Left renal cortex interstitium (tissue), 4 donors: Measurements from ENCODE around the gene CERS1. TPM values are rescaled to one million over a fixed set of nuclear protein-coding genes. Genes with fewer than 3 reads are reported as not detected.

Experiments used
- DNase-seq, 4 donors: peaks; one replicate each; pipeline ENCODE4 v3.0.0-alpha.2; 2013; ENCODE audit warnings: low read depth in 4 of 4, low spot score in 2 of 4, missing footprints in 1 of 4
- polyA plus RNA-seq, 4 donors: library from polyadenylated mRNA; unstranded; fragments of 120-200 nt; gene quantifications; one replicate each; pipeline ENCODE4 v1.2.1, GENCODE V29; 2013; ENCODE audit not compliant: insufficient read length in 4 of 4

CERS1 gene
- polyA plus RNA-seq, 4 donors = 4.8 to 8.1 (median 6.7) TPM

DNA sequence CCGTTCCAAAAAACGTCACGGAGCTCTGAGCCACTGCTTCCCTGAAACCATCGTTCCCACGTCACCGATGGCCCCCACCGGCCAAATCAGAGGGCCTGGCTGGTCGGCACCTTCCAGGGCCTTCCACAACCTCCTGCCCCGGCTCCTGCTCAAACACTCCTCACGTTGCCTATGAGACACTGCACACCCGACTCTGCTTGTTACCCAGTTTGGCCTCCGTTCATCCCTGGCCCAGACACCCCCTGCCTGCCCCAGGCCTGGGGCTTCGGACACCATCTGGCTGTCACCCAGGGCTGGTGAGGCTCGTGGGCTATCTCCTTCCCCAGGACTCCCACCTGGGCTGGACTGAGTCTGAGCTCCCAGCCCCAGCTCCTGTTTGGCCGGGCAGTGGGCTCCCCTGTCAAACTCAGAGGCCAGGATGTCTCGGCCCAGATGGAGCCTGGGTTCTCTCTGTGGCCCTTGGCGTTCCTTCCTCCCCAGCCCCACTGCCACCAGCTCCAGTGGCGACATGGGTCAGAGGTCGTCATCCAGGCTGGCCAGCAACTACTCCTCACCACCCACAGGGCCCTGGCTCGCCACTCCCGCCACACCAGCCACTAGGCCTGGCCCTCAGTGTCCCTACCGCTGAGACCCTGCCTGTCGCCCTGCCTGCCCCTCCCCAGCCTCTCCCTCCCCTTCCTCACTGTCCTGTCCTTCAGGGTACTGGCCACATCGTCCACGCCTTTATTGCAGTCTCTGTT is 17.7 kb downstream of the CERS1 start:
- no peak for DNase-seq

DNA sequence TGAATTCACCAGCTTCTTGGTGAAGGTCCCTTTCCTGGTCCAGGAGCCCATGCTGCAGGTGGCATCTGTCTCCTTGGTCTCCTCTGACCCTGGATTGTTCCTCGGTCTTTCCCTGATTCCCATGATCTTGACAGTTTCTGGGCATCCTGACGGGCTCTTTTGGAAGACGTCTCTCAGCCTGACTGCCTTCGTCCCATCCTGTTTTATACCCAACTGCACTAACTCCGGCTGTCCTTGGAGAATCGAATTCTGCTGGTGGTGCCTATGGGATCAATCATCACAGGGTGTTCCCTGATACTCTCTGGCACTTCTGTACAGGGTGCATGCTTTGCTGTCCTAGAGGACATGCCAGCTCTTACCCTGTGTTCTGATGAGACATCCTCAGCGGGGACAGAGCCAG is 19.1 kb downstream of the CERS1 start:
- DNase-seq = no peak

DNA sequence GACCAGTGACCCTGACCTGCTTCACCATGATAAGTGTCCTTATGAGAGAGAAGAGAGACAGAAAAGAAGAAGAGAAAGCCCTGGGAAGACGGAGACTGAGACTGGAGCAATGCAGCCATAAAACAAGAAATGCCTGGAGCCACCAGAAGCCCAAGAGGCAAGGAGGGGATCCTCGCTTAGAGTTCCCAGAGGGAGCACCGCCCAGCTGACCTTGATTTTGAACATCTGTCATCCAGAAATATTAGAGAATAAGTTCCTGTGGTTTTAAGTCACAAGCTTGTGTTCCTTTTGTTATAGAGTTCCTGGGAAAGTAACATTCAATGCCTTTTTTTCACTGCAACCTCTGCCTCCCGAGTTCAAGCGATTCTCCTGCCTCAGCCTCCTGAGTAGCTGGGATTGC is 20.2 kb downstream of the CERS1 start:
- no peak for DNase-seq

DNA sequence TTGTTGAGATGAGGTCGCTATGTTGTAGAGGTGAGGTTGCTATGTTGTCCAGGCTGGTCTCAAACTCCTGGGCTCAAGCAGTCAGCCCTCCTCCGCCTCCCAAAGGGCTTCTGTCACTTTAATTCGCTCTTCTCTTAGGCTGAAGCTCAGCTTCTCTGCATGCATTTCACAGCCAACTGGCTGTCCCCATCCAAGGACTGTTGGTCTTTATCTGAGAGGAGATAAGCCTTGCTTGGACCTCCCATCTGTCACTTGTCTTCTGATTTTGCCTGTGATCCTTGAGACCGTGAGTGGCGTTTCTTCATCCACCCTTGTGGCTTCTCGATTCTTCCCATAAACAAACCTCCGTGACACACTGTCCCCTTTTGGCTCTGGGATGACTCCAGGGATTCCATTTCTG is 24.4 kb downstream of the CERS1 start:
- no peak for DNase-seq

DNA sequence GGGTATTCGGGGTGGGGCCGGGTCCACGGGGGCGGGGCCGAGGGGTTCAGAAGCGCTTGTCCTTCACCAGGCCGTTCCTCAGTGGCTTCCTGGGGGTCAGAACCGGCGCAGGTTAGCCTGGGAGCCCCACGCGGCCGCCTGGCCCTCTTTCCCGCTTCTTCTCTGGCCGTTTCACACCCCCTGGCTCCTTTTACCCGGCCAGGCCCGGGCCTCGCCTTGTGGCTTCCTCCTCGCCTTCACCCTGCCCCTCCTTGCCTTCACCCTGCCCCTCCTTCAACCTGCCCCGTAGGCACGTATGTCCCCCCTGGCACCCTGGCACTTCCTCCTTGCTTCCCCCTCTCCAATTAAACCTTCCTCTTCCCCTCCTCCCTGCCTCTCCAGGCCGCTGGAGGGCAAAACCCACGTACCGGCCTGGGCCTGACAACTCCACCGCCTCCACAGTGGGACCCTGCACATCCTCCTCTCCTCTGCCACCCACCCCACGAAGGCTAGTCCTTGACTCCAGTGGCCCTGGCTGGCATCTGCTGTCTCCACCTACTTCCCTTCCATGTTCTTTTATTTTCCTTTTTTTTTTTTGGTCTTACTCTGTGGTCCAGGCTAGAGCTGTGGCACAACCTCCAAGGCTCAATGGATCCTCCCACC is 25.3 kb downstream of the CERS1 start:
- DNase-seq = no peak

DNA sequence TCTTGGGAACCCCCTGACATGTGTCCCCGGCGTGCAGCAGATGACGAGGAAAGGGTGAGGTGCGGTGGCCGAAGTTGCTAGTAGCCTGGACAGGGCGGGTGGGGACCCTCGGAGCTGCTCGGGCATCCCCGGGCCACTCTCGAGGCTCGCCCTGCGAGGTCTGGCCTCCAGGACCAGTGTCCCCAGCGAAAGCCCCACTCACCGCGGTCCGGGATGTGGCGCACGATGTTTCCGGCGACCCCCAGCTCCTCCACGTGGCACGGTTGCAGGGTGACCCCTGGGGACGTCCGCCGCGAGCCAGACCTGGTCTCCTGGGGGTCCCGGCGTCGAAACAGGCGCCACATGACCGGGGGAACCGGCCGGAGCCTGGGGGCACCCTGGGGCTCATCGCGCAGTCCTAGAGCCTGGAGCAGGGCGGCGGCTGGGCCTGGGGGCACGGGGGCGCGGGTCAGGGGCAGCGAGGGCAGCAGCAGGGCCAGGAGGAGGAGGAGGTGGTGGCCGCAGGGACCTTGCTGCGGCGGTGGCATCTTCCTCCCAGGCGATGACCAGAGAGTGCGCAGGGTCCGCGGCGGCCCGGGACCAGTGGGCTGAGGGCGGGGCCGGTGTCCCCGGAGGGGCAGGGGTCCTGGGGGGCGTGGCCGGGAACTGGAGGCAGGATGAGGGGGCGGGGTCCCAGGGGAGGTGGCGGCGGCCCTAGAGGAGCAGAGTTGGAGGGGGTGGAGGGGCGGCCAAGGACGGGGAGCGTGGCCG is 26.0 kb downstream of the CERS1 start:
- no peak for DNase-seq

DNA sequence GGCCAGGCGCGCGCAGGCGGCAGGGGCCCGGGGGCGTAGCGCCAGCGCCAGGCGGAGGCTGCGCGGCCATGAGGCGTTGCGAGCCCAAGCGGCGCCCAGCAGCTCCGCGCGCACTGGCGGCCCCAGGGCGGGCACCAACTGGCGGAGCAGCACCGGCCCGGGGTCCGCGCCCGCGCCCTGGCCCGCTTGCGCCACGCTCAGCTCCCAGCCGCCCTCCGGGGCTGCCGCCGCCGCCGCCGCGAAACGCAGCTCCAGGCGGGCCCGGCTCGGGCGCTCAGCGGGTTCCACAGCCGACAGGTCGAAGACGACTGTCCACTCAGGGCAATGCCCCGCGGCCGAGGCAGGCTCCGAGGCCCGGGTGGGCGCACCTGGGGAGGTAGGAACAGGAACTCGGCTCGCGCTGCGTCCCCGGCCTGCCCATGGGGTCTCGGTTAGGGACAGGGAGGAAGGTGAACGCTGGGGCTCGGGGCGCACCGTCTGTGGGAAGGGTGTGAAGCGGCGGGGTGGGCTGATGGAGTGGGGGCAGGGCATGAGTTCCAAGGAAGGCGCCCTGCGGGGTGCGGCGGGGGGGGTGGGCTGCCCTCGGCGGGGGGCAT is 26.8 kb downstream of the CERS1 start:
- no peak for DNase-seq

DNA sequence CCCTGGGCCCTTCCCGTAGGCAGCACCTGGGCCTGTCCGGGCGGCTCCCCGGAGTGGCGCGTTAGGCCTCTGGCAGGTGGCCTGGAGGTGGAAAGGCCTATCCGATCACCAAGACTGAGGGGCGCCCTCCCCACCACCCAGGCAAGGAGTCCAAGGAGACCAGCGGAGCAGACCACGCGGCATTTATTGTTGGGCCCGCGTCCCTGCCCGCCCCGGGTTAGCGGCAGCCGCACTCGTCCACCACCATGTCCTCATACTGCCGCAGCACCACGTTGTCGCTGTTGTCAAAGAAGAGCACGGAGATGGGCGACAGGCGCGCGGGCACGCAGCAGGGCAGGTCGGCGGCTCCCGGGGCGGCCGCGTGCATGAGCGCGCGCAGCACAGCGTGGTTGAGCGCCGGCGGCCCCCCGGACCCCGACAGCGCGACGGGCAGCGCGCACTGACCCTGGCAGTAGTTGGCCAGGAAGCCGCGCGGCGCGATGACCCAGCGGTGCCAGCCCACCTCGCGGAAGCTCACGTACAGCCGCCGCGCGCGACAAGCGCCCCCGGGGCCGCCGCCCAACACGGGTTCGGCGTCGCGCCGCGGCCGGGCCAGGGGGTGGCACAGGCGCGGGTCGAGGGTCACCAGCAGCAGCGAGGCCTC is 27.5 kb downstream of the CERS1 start:
- DNase-seq = no peak

DNA sequence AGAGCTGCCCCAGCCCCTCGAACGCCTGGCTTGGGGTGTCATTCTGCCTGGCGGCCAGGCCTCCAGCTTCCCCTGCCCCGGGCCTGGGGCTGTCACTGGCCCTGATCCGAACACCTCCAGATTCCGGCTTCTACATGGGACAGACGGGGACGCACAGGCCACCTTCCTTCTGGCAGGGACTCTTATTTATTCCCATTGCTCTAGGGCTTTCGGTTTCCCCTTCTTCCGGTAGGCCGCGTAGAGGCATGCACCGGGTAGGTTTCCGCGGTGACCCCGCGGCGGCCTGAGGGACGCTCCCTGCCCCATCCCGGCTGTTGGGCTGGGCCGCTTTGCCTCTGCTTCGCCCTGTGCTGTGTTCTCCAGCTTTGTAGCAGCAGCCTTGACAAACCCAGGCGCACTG is 28.2 kb downstream of the CERS1 start:
- DNase-seq = no peak

DNA sequence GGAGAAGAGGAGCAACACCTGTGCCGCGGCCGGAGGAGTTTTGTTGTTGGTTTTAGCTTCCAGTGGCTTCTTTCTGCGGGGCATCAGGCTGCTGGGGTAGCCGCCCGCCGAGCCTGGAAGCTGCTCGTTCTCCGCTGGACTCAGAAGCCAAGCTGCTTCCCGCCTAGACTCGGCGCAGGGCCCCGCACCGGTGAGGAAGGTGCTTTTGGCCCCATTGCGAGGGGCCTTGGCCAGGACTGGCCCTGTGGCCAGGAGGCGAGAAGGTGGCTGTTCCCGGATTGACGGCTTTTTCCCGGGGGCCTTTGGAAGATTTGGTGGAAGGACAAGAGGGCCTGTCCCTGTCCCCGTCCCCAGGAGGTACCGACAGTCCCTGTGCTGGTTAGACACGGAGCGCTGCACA is 28.8 kb downstream of the CERS1 start:
- no peak for DNase-seq

DNA sequence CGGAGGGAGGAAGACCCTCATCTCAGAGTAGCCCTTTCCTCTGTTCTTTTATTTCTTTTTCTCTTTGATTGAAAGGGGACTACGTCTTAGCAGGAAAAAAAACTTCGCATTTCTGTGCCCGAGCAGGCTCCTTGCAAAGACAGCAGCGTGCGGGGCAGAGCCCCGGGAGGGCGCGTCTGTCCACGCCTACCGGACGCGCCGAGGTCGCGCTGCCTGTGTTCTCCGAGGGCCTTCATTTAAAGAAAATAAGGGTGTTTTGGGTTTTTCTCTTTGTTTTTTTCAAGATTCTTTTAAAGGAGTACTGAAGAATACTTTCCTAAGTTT is 29.2 kb downstream of the CERS1 start:
- DNase-seq = no peak

DNA sequence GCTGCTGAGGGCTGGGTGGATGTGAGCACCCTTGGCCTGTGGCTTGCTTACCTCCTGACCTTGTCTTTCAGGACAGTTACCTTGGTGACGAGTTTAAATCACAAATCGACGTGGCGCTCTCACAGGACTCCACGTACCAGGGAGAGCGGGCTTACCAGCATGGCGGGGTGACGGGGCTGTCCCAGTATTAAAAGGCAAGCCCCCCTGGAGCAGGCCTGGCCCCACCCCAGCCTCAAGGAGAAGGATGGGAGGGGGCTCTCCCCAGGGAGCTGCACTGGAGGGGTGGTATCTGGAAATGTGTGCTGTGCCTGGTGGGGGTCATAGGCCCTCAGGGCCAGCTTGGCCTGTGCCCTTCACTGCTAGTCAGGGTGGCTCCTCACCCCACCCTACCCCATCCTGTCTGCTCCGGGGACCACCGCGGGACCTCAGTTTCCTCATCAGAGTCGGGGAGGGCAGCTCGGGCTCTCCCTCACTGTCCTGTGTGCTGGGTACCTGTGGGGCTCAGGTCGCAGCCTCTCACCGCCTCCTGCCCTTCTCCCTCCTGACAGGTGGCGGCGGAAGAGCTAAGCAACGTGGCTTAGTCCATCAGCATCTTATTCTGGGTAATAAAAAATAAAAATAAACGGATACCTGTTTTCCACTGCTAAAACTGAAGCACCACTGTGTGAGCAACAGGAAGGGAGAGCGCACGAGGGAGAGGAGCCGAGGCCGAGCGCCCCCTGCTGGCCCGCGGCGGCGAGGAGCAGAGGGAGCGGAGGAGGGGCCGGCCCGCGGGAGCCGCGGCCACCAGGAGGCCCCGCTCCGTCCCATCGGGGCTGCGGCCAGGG is 29.8 kb downstream of the CERS1 start:
- no peak for DNase-seq

DNA sequence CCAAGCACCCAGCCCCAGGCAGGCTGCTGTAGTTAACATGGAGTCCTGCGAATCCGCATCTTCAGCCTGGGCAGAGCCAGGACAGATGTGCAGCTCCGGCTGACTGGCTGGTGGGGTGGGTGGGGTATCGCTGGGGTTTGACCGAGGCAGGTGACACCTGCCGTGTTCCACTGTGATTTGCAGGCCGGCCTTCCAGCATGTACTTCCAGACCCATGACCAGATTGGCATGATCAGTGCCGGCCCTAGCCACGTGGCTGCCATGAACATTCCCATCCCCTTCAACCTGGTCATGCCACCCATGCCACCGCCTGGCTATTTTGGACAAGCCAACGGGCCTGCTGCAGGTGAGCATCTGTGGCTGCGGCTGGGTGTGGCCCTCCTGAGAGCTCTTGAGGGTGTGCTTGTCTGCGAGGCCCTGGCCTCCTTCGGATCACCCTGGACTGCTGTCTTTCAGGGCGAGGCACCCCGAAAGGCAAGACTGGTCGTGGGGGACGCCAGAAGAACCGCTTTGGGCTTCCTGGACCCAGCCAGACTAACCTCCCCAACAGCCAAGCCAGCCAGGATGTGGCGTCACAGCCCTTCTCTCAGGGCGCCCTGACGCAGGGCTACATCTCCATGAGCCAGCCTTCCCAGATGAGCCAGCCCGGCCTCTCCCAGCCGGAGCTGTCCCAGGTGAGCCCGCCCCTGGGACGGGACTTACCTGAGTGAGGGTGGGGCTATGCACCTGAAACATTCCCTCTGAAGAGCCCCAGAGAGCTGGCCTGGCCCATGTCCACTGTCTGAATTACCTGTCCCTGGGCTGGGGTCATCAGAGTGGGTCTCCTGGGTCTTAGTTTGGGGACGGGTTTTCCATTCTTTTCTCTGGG is 30.6 kb downstream of the CERS1 start:
- DNase-seq = no peak

DNA sequence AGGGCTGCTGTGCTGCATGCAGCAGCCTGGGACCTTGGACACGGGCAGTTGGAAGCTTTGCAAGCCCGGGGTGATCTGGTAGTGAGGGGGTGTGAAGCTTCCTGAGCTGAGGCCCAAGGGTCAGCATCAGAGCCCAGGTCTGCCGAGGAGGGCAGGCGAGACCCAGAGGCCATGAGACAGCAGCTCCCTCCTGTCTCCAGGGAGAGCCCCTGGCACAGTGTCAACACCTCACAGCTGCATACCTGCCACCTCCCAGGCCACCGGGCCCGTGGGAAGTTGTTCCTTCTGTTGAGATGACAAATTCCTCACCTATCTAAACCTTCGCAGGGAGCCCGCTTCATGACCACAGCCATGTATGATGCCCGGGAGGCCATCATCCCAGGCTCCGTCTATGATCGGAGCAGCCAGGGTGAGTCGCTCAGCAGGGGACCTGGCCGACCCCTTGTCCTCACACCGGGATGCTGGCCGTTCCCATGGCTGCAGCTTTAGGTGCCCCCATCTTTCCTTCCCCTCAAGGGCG is 32.1 kb downstream of the CERS1 start:
- no peak for DNase-seq

DNA sequence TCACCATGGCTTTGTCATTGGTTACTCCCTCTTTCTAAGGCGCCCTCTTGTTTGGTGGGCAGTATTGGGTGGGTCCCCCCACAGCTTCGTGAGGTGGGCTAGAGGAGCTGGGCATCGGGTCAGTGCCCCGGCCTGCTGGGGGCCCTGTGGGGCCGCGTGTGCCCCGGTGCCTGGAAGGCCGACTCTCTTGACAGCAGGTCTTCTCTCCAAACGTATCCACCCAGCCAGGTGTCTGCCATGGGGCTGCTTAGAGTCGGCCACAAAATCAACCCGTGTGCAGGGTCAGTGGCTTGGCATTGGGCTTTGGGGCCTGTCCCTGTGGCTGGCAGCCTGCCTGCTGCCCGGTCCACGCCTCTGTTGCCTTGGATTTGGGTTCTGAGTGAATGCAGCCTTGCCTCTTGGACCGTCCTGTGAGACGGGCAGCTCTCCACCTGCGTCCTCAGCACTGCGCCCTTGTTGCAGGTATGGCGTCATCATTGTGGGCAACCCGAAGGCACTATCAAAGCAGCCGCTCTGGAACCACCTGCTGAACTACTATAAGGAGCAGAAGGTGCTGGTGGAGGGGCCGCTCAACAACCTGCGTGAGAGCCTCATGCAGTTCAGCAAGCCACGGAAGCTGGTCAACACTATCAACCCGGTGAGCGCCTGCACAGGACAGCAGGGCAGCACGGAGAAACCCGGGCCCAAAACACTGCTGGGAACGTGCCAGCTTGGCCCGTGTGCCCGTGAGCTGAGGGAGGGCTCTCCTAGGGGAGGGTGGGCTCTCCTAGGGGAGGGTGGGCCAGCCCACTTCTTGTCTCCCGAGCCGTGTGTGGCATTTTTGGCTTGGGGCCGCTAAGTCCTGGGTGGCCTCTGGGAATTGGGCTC is 32.7 kb downstream of the CERS1 start:
- DNase-seq = no peak

DNA sequence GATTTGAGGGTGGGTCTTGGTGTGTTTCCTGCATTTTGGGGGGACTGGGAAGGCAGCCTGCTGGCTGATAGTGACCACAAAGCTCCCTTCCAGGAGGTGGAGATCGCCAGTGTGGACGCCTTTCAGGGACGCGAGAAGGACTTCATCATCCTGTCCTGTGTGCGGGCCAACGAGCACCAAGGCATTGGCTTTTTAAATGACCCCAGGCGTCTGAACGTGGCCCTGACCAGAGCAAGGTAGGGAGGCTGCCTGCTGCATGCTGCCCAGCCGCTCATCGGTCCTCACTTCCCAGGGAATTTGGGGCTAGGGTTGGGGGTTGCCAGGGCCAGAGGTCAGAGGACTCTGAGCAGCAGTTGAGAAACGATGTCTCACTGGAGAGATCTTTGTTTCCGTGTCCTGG is 34.0 kb downstream of the CERS1 start:
- no peak for DNase-seq

DNA sequence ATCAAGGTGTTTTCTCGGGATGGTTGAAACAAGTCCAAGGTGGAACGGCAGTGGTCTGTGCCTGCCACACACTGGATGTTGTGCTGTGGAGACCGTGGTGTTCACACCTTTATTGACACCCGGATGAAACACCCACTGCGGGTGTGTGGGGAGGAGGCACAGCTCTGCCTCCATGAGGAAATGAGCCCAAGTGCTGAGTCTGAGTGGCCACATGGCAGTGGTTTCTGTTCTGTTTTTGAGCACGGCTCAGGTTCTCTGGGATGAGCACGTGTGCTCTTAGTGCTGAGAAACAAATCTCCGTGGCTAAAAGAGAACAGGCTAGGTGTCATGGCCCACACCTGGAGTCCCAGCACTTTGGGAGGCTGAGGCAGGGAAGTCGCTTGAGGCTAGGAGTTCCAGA is 34.7 kb downstream of the CERS1 start:
- no peak for DNase-seq

DNA sequence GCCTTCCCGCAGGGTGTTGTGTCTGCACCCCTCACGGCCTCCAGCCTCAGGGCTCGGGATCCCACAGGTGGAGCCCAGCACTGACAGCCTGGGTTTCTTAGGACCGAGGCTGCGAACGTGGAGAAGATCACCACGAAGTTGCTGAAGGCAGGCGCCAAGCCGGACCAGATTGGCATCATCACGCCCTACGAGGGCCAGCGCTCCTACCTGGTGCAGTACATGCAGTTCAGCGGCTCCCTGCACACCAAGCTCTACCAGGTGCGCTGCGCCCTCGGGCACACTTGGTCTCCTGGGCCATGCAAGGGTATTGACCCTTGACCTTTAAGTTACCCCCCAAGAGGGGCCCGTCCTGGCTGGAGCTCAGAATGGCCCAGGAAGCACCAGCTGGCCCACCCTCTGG is 35.2 kb downstream of the CERS1 start:
- no peak for DNase-seq
